Right renal pelvis (tissue), 4 donors: Measurements from ENCODE around the gene TUFM. TPM values are rescaled to one million over a fixed set of nuclear protein-coding genes. Genes with fewer than 3 reads are reported as not detected.
"Not testable (repeated sequence)": the region's sequence is repeated elsewhere in the genome, so short reads cannot be mapped to it uniquely, and the experiment has no call there.

Experiments used
- DNase-seq, 4 donors: peaks; one replicate each; pipeline ENCODE4 v3.0.0-alpha.2; 2013; ENCODE audit warnings: low read depth in 4 of 4, low spot score in 3 of 4, missing footprints in 1 of 4
- polyA plus RNA-seq, 4 donors: library from polyadenylated mRNA; unstranded; fragments of 120-200 nt; gene quantifications; one replicate each; pipeline ENCODE4 v1.2.1, GENCODE V29; 2013; ENCODE audit not compliant: insufficient read length in 4 of 4

Gene TUFM
- polyA plus RNA-seq, 4 donors = 201 to 235 (median 207) TPM

GRCh38 chr16:28839899-28840298 lies 6.2 kb downstream of the TUFM start:
- DNase-seq = no peak

- no peak for DNase-seq
Measured at GRCh38 chr16:28839004-28839639, 7.0 kb downstream of the TUFM start.

GRCh38 chr16:28838558-28838918 lies 7.6 kb downstream of the TUFM start:
- no peak for DNase-seq

- no peak for DNase-seq
Measured at GRCh38 chr16:28837672-28838557, 8.2 kb downstream of the TUFM start.

GRCh38 chr16:28836761-28837064 lies 9.4 kb downstream of the TUFM start:
- no peak for DNase-seq

GRCh38 chr16:28835864-28836760 lies 10.0 kb downstream of the TUFM start:
- no peak for DNase-seq

- DNase-seq = no peak
Measured at GRCh38 chr16:28834873-28835863, 11.0 kb downstream of the TUFM start.

GRCh38 chr16:28834349-28834748 lies 11.8 kb downstream of the TUFM start:
- no peak for DNase-seq

- no peak for DNase-seq
Measured at GRCh38 chr16:28830531-28830930, 15.6 kb downstream of the TUFM start.

GRCh38 chr16:28829747-28830146 lies 16.4 kb downstream of the TUFM start:
- no peak for DNase-seq

GRCh38 chr16:28826141-28826540 lies 20.0 kb downstream of the TUFM start:
- no peak for DNase-seq

GRCh38 chr16:28824717-28824973 lies 21.5 kb downstream of the TUFM start:
- DNase-seq = no peak

GRCh38 chr16:28823873-28824716 lies 22.1 kb downstream of the TUFM start:
- DNase-seq = peak; percentile 92 to 95 (median 93)

- no peak for DNase-seq
Measured at GRCh38 chr16:28823291-28823872, 22.8 kb downstream of the TUFM start.

GRCh38 chr16:28822520-28823290 lies 23.4 kb downstream of the TUFM start, which contains the start of gene ATXN2L:
ATXN2L (plus strand) TSS chr16:28822999; CDS start chr16:28823260, 261 bp downstream.
- DNase-seq = peak; percentile 91 to 95 (median 93)

GRCh38 chr16:28821874-28822519 lies 24.2 kb downstream of the TUFM start:
- DNase-seq = no peak

- DNase-seq = not testable (repeated sequence)
Measured at GRCh38 chr16:28820546-28820945, 25.6 kb downstream of the TUFM start.

- DNase-seq = no peak
Measured at GRCh38 chr16:28820016-28820415, 26.1 kb downstream of the TUFM start.
